A549 (cell line): ENCODE results near the gene PRKN. TPM values are rescaled to one million over a fixed set of nuclear protein-coding genes. Genes with fewer than 3 reads are reported as not detected.

Experiments used
- ATAC-seq, 2 experiments: fragments of 200-7000 bp in 1 of 2; fragments of >200 bp in 1 of 2; cut with Nextera tagmentation in 1 of 2; cut with Tn5 transposase in 1 of 2; 3 replicates each; pipeline versions ENCODE4 v1.8.0 to v1.9.1; 2018 to 2020; ENCODE audit warnings: mild to moderate bottlenecking in 1 of 2, moderate library complexity in 1 of 2
- CTCF ChIA-PET: fragments of 300-600 bp; sonication (Branson Sonifier 250); formaldehyde crosslinking; extraction: SDS; loops from one replicate; lab custom pipeline; 2021; ENCODE audit warnings: antibody characterized with exemption, inconsistent platforms; lab: Yijun Ruan, JAX
- POLR2A ChIA-PET: fragments of 350-600 bp; formaldehyde crosslinking; extraction: SDS; loops from one replicate; lab custom pipeline; 2021; ENCODE audit warnings: antibody characterized with exemption, inconsistent platforms; lab: Yijun Ruan, JAX
- DNase-seq, 2 experiments: peaks; one replicate each; pipeline versions ENCODE4 v3.0.0 to v3.0.0-alpha.2; 2011 to 2016; ENCODE audit warnings: low read depth in 1 of 2, low spot score in 1 of 2
- FAIRE-seq: peaks from 2 replicates; lab custom pipeline; 2011; peaks lifted over from hg19 to GRCh38; lab: Jason Lieb, UNC
- H3K27ac ChIP-seq, 2 experiments: fragments of >200 bp; sonication (Bioruptor Twin); formaldehyde crosslinking; 3 replicates each; pipeline ENCODE4 v1.5.1; 2016 to 2017
- H3K4me1 ChIP-seq: fragments of >200 bp; sonication (Bioruptor Twin); formaldehyde crosslinking; 3 replicates; pipeline ENCODE4 v1.6.1; 2016
- H3K4me2 ChIP-seq: fragments of >200 bp; sonication (Bioruptor Twin); formaldehyde crosslinking; 3 replicates; pipeline ENCODE4 v1.6.1; 2016
- H3K4me3 ChIP-seq: fragments of >200 bp; sonication (Bioruptor Twin); formaldehyde crosslinking; 3 replicates; pipeline ENCODE4 v1.5.1; 2016
- H3K9me3 ChIP-seq: fragments of >200 bp; sonication (Bioruptor Twin); formaldehyde crosslinking; 3 replicates; pipeline ENCODE4 v1.6.1; 2016
- CHD4 ChIP-seq: fragments of 200-600 bp; sonication (generic); IDR thresholded peaks from 2 replicates; pipeline ENCODE4 v1.6.1; 2016; ENCODE audit warnings: antibody characterized with exemption, mild to moderate bottlenecking, borderline replicate concordance
- EHF ChIP-seq: fragments of 250-450 bp; sonication (Bioruptor Pico); IDR thresholded peaks from 2 replicates; pipeline ENCODE4 v1.5.0; 2020; ENCODE audit warnings: mild to moderate bottlenecking
- EHMT2 ChIP-seq: fragments of 200-600 bp; sonication (generic); IDR thresholded peaks from 2 replicates; pipeline ENCODE4 v1.6.1; 2016; ENCODE audit warnings: antibody characterized with exemption, low read depth, mild to moderate bottlenecking, moderate library complexity
- FOSL2 ChIP-seq, 2 experiments: fragments of 450-650 bp in 1 of 2; fragments of >200 bp in 1 of 2; sonication (Bioruptor Twin) in 1 of 2; formaldehyde crosslinking; IDR thresholded peaks; 2 replicates each; pipeline versions ENCODE4 v1.5.0 to v1.6.1; 2016 to 2020; ENCODE audit warnings: mild to moderate bottlenecking in 1 of 2, moderate library complexity in 1 of 2
- HDAC2 ChIP-seq: fragments of 200-600 bp; sonication (generic); IDR thresholded peaks from 2 replicates; pipeline ENCODE4 v1.6.1; 2016
- HOXB13 ChIP-seq: fragments of 250-450 bp; sonication (Bioruptor Pico); IDR thresholded peaks from 2 replicates; pipeline ENCODE4 v1.5.0; 2020; ENCODE audit warnings: low read depth, mild to moderate bottlenecking, moderate library complexity
- MAFK ChIP-seq: fragments of 450-650 bp; IDR thresholded peaks from 2 replicates; pipeline ENCODE4 v1.6.1; 2014; ENCODE audit not compliant: partially characterized antibody
- MYC ChIP-seq: IDR thresholded peaks from 2 replicates; pipeline ENCODE4 v1.6.1; 2012; ENCODE audit warnings: mild to moderate bottlenecking, inconsistent platforms, low read length, improper control_type of control experiment, borderline replicate concordance
- NPAS2 ChIP-seq: fragments of 250-450 bp; sonication (Bioruptor Pico); IDR thresholded peaks from 2 replicates; pipeline ENCODE4 v1.8.0; 2022; ENCODE audit warnings: mild to moderate bottlenecking, moderate library complexity, borderline replicate concordance
- RNF2 ChIP-seq: fragments of 200-600 bp; sonication (generic); IDR thresholded peaks from 2 replicates; pipeline ENCODE4 v1.6.1; 2016; ENCODE audit warnings: low read depth, mild to moderate bottlenecking, antibody characterized with exemption, moderate library complexity, borderline replicate concordance
- ZFP36 ChIP-seq: fragments of 450-650 bp; IDR thresholded peaks from 2 replicates; pipeline ENCODE4 v1.6.1; 2014; ENCODE audit warnings: borderline replicate concordance; ENCODE audit not compliant: partially characterized antibody
- whole genome bisulfite sequencing: methylation state at CpG from one replicate; pipeline ENCODE4 v1.1.6; 2017; ENCODE audit errors: missing lambda C conversion rate; 5-methylcytosine and 5-hydroxymethylcytosine counted together
- polyA plus RNA-seq, 4 experiments: library from polyadenylated mRNA; depleted of rRNA in 3 of 4; stranded (reverse); fragments of >200 nt; fragmentation: RNase III in 1 of 4; extraction: RNeasy Plus Mini Kit Qiagen cat#74134 plus additional on column Dnase treatment in 1 of 4; gene quantifications; 2 replicates in 3 of 4; 3 replicates in 1 of 4; pipeline ENCODE4 v1.2.3, GENCODE V29; 2011 to 2017
- TF ChIP-seq, protein P1 (sequence below): fragments of 200-600 bp; sonication (generic); IDR thresholded peaks from 2 replicates; pipeline ENCODE4 v1.6.1; 2016; ENCODE audit warnings: antibody characterized with exemption, mild to moderate bottlenecking, moderate library complexity
- TF ChIP-seq, protein P2 (sequence below): fragments of 150-350 bp; IDR thresholded peaks from 2 replicates; pipeline ENCODE4 v1.6.1; 2014; ENCODE audit warnings: low read depth, mild to moderate bottlenecking, low read length
- TF ChIP-seq, protein P3 (sequence below): fragments of 250-450 bp; sonication (Bioruptor Pico); IDR thresholded peaks from 2 replicates; pipeline ENCODE4 v1.5.0; 2020; ENCODE audit warnings: low read depth, mild to moderate bottlenecking, moderate library complexity
- TF ChIP-seq, protein P4 (sequence below): fragments of 450-650 bp; IDR thresholded peaks from 2 replicates; pipeline ENCODE4 v1.6.1; 2014; ENCODE audit warnings: antibody characterized with exemption

Gene PRKN
- polyA plus RNA-seq, 2 of the 4 experiments (the other 2 are of a cell fraction) = 0.36 to 0.39 TPM

DNA sequence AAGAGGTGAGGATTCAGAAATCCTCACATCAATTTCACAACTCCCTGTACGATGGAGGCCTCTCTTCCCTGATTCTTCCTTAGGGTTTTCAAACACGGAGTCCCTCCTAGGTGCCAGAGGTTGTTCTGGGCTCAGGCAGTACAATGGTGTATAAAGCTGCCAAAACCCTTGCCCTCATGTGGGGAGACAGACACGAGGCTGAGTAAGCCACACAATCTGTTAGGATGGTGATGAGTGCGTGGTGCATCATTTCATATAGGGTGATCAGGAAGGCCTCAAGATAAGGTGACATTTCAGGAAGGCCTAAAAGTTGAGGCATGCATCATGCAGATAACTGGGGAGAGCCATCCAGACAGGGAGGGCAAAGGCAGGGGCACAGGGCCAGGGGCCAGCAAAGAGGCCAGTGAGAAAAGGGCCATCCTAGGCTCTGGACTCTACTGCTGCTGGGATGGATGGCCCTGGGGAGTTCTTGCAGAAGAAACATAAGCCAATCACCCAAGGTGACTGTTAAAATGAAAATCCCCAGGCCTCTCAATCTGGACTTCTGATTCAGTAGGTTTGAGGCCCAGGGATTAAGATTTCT is 186.5 kb downstream of the PRKN start (continued):
- TF ChIP-seq, protein P1, sequence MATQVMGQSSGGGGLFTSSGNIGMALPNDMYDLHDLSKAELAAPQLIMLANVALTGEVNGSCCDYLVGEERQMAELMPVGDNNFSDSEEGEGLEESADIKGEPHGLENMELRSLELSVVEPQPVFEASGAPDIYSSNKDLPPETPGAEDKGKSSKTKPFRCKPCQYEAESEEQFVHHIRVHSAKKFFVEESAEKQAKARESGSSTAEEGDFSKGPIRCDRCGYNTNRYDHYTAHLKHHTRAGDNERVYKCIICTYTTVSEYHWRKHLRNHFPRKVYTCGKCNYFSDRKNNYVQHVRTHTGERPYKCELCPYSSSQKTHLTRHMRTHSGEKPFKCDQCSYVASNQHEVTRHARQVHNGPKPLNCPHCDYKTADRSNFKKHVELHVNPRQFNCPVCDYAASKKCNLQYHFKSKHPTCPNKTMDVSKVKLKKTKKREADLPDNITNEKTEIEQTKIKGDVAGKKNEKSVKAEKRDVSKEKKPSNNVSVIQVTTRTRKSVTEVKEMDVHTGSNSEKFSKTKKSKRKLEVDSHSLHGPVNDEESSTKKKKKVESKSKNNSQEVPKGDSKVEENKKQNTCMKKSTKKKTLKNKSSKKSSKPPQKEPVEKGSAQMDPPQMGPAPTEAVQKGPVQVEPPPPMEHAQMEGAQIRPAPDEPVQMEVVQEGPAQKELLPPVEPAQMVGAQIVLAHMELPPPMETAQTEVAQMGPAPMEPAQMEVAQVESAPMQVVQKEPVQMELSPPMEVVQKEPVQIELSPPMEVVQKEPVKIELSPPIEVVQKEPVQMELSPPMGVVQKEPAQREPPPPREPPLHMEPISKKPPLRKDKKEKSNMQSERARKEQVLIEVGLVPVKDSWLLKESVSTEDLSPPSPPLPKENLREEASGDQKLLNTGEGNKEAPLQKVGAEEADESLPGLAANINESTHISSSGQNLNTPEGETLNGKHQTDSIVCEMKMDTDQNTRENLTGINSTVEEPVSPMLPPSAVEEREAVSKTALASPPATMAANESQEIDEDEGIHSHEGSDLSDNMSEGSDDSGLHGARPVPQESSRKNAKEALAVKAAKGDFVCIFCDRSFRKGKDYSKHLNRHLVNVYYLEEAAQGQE = no peak
- TF ChIP-seq RNF2 (no peak), HOXB13 (no peak)
- TF ChIP-seq, protein P2, sequence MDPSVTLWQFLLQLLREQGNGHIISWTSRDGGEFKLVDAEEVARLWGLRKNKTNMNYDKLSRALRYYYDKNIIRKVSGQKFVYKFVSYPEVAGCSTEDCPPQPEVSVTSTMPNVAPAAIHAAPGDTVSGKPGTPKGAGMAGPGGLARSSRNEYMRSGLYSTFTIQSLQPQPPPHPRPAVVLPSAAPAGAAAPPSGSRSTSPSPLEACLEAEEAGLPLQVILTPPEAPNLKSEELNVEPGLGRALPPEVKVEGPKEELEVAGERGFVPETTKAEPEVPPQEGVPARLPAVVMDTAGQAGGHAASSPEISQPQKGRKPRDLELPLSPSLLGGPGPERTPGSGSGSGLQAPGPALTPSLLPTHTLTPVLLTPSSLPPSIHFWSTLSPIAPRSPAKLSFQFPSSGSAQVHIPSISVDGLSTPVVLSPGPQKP = no peak

DNA sequence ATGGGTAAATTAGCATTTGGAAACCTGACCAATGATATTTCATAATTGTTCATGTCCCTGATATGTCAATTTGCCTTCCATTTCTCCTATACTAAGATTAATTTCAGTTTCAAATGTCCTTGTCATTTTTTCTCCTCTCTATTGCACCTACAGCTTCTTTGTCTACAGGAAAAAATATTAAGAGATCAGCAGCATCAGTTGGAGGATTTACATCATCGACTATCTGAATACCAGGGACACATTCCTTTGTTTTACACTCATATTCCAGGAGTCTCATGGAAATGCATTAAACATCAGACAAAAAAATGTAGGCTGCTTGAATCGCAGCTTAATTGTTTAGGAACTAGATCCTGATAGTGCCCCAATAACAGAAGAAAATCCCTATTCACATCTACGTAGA is 188.2 kb downstream of the PRKN start:
- POLR2A ChIA-PET = no interaction called here
- TF ChIP-seq ZFP36 = no peak
- no peak for TF ChIP-seq MYC
- TF ChIP-seq CHD4 = no peak
- TF ChIP-seq FOSL2 (IDR thresholded peaks at IDR 0.05) = no peak
- no peak for TF ChIP-seq FOSL2 (CRISPR knock-in tag; IDR thresholded peaks at IDR 0.05)
- no peak for TF ChIP-seq NPAS2 (CRISPR knock-in tag)
- TF ChIP-seq, protein P3, sequence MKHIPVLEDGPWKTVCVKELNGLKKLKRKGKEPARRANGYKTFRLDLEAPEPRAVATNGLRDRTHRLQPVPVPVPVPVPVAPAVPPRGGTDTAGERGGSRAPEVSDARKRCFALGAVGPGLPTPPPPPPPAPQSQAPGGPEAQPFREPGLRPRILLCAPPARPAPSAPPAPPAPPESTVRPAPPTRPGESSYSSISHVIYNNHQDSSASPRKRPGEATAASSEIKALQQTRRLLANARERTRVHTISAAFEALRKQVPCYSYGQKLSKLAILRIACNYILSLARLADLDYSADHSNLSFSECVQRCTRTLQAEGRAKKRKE (CRISPR knock-in tag) = no peak
- no peak overlapping the region for H3K27ac ChIP-seq
- no peak for ATAC-seq
- CTCF ChIA-PET = no interaction called here
- H3K4me1 ChIP-seq = no peaks in the 10 kb centered on the region
- no peak overlapping the region for H3K4me2 ChIP-seq
- FAIRE-seq = no peak
- H3K4me3 ChIP-seq = no peak overlapping the region
- 29% methylated on average over 3 of the region's 3 CpGs for WGBS
- H3K9me3 ChIP-seq = no peaks in the 10 kb centered on the region
- DNase-seq = no peak

DNA sequence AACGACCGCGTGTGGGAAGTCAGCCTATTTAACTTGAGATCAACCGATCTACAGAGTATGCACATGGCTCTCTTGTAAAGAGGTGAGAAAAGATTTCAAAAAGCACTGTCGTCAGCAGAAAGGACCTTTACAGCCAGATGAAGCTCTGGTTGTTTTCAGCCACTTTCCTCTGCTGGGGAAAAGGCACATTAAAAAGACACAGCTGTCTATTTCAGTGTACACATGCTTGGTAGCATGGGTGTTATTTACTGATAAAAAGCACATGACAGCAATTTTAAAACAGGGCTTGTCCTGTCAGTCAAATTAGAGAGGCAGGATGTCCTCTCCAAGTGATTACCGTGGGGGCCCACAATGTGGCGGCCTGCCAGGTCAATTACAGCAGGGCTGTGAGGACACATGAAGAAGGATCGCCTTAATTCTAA is 188.9 kb downstream of the PRKN start:
- TF ChIP-seq MAFK = no peak
- TF ChIP-seq, protein P4, sequence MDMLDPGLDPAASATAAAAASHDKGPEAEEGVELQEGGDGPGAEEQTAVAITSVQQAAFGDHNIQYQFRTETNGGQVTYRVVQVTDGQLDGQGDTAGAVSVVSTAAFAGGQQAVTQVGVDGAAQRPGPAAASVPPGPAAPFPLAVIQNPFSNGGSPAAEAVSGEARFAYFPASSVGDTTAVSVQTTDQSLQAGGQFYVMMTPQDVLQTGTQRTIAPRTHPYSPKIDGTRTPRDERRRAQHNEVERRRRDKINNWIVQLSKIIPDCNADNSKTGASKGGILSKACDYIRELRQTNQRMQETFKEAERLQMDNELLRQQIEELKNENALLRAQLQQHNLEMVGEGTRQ = no peak
- no peak for TF ChIP-seq EHF (CRISPR knock-in tag)
- no peak for TF ChIP-seq HDAC2
- TF ChIP-seq EHMT2 = no peak
- Histone ChIP-seq H3K9me3 (no peaks in the 10 kb centered on the region), H3K27ac (no peak overlapping the region), H3K4me3 (no peak overlapping the region), H3K4me1 (no peaks in the 10 kb centered on the region), H3K4me2 (no peak overlapping the region)
- ChIA-PET CTCF (no interaction called here), POLR2A (no interaction called here)
- no peak for DNase-seq
- FAIRE-seq = no peak
- 54% methylated on average over 8 of the region's 8 CpGs for WGBS
- no peak for ATAC-seq
